Raji (cell line): ENCODE results near the gene FUOM.

Experiments
- POLR2A ChIP-seq: IDR thresholded peaks from 2 replicates; pipeline ENCODE4 v1.6.1; 2011; ENCODE audit warnings: low read depth, low read length, control low read depth; ENCODE audit not compliant: insufficient read depth

Gene FUOM

GRCh38 chr10:133378251-133379096, 20.7 kb upstream of the FUOM start:
- no peak for TF ChIP-seq POLR2A

- no peak for TF ChIP-seq POLR2A
These were observed 20.0 kb upstream of the FUOM start for GRCh38 chr10:133377818-133378250.

- no peak for TF ChIP-seq POLR2A
These were observed 19.4 kb upstream of the FUOM start for GRCh38 chr10:133377025-133377817.

GRCh38 chr10:133375357-133376115, 17.7 kb upstream of the FUOM start:
- TF ChIP-seq POLR2A: no peak

- TF ChIP-seq POLR2A: peak; percentile 94
These were observed 15.6 kb upstream of the FUOM start, which contains the start of gene ECHS1 for GRCh38 chr10:133373174-133374090. ECHS1 (minus strand) TSS chr10:133373354; CDS start chr10:133373333, 21 bp downstream.

- TF ChIP-seq POLR2A: no peak
These were observed 14.7 kb upstream of the FUOM start for GRCh38 chr10:133372507-133372906.

GRCh38 chr10:133370030-133370786, 12.4 kb upstream of the FUOM start:
- no peak for TF ChIP-seq POLR2A

GRCh38 chr10:133368153-133368552, 10.3 kb upstream of the FUOM start:
- TF ChIP-seq POLR2A: no peak

GRCh38 chr10:133366751-133367150, 8.9 kb upstream of the FUOM start:
- no peak for TF ChIP-seq POLR2A

GRCh38 chr10:133366130-133366478, 8.3 kb upstream of the FUOM start:
- TF ChIP-seq POLR2A: no peak

GRCh38 chr10:133365461-133366129, 7.8 kb upstream of the FUOM start:
- TF ChIP-seq POLR2A: no peak

- TF ChIP-seq POLR2A: no peak
These were observed 7.0 kb upstream of the FUOM start for GRCh38 chr10:133364645-133365431.
